Hematopoietic multipotent progenitor cell treated with erythropoietin and hydrocortisone succinate and interleukin-3 and kit ligand, for 15 days (in vitro differentiated cells): ENCODE results near the gene NFIA.
"Not testable (repeated sequence)": the region's sequence is repeated elsewhere in the genome, so short reads cannot be mapped to it uniquely, and the experiment has no call there.

Source experiments
- DNase-seq: peaks from one replicate; pipeline ENCODE4 v3.0.0-alpha.2; 2015; ENCODE audit warnings: low spot score

The NFIA gene

DNA sequence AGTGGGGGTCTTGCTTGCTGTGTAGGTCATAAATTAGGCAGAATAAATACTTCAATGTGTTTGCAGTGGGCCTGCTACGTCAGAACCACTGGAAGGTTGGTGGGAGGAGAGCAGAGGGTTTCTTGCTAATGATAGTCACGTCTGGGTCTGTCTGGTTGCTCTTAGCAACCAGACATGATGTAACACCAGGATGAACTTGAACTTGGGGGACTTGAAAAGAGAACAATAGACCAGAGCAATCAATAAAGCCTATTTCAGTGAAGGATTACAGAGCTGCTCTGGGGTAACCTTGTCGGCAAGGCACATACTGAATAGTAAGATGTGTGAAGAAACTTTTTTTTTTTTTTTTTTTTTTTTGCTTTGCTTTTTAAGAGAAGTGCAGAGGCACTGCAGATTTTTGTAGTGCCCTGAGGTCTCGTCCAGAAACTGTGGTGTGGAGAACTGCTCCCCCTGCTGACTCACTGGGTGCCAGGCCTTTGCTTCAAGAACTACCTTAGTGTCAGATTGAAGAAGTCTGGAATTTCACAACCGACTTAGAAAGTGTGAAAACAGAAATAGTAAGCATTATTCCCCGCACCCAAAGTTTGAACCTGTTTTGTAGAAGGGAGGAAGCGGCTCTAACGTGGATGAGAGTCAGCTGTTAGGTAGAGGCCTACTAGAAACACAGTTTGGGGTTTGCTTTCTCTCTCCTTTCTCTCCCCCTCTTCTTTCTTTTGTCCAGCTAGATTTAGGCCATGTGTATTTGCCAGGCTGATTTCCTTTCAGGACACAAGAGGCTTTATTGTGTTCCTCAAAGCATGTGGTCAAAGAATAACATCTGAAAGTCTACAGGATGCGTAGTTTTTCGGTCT, 371.0 kb downstream of the NFIA start:
- peak; percentile 76 for DNase-seq

DNA sequence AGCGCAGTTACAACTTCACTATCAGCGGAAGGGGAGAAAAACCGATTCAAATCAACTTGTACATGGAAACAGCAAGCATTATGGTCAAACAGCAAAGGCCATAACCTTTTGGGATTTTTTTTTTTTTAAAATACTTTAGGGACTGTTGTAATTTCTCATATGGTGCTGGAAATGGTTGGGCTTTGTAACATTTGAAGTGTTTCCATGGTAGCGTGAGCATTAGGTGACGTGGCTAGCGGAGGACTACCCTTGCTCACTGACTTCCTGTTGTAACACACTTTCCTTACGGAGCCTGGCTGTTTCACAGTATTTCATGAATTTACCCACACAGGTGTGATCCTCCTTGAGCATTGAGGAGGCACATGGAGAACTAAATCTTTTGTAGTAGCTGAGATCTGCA, 373.0 kb downstream of the NFIA start:
- DNase-seq: no peak

DNA sequence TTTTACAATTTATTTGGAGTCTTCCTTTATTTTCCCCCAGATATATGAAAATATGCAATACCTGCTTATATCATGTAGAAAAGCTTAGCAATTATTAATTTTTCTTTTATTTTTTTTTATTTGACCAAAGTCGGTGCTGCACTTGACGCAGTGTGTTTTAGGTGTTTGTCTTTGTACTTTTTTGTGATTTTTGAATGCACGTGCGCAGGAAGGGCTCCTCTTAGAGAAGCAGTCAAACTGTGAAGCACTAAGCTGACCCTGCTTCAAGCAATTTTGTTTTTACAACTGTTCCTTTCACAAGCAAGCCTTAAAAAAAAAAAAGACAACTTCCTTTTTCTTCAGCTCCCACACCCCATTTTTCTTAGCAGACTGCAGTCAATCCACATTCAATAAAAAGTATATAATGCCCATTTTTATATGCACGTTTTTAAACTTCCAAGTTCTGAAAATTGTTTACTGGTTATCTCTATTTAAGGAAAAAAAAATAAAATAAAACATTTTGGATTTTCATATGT, 375.2 kb downstream of the NFIA start:
- DNase-seq: no peak

DNA sequence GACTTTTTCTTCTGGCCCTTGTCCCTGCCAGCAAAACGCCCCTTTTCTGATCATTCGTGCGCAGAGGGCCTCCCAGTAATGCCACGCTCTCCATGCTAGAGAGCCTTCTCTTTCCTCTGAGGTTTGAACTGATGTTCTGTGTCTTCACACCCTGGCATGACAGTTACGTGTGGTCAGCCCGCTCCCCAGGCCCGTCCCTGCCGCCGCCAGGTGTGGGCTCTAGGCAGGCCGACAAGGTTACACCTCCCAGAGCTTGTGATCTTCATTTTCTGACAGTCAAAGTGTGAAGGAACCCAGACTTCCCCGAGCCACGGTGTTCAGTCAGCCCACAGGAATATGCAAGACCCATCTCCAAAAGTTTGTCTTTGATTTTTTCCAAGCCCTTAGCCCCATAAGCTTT, 377.0 kb downstream of the NFIA start:
- DNase-seq: no peak

DNA sequence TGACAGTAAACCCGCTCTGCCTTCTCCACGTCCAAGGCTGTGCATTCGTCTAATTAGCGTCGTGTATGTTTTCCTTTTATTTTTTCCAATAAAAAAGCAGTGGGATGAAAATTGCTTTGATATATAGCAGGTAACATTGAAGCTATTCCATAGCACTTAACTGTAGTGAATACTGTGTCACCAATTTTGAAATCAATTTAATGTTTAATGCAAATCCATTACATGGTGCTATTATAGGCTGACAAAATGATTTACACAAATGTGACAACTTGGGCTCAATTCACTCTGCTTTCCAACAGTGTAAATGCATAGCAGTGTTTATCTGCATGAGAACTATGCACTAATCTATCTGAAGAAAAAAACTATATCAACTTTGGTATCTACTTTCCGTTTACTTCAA, 377.8 kb downstream of the NFIA start:
- no peak for DNase-seq

DNA sequence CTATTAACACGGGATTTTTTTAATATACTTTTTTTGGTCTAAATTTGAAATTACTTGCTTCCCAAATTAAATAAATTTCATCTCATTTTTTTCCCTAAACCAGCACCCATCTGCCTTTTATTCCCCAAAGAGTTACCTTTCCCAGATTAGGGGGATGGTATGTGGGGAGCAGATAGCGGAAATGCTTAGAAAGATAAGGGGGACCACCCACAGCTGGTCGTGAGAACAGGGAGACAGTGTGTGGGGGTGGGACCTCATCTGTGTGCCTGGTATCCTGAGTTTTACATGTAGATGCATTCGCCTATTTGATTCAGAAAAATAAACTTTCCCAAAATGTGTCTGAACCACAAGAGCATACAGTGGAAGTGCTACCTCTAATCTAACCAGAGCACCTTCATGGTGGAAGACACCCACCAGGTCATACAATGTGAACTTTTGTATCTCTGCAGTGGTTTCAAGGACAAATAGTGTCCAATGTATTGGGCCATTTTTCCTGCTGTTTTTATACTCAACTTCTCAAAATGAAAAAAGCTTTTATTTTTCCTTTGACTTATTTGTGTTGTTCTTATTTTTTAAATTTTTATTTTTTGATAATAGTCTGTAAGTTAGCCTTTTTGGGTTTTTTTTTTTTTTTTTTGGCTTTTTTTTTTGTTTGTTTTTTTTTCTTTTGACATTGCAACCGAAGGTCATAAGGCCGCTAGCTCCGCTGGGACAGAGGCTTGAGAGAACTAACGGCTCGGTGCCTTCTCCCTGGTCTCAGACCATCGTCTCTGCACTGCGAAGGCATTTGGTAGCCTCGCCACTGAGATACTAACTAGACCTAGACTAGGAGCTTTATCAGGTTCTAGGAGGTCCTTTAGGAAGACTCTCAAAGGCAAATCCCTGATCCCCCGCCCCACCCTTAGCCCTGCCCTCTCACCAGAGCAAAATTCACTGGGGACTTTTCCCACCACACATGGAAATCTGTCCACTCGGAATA, 379.3 kb downstream of the NFIA start:
- peak; percentile 7 for DNase-seq

DNA sequence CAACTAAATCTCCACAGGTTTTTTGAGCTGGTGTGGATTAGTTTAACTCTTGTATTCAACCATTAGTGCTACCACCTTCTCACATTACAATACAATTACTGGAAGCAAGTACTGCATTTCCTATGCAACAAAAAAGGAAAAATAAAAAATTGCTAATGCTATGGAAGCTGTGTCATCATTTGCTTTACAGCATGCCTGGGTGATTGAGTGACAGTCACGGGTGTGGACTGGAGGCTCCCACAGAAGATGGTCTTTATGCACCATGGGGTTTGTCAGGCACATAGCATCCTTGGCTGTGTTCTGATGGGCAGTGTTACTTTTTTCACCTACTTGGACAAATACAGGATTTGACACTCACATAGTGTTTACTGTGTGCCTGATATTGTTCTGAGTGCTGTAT, 380.3 kb downstream of the NFIA start:
- no peak for DNase-seq

DNA sequence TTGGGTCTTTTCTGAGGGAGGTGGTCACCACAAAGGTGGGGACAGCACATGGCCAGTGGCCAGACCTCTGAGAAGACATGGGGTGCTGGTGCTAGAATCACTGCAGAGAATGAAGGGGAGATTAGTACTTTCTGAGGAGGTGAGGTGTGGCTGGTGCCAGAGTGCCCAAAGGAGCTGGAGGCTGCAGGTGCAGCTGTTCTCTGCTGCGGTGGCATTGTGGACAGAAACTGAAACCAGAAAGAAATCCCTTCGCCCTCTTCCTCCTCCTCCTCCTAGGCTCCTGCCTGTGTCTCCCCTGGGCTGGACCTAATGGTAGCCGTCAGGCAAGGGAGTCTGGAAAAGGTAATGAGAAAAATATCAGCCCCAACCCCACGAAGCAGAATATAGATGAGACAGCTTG, 380.9 kb downstream of the NFIA start:
- DNase-seq: no peak

DNA sequence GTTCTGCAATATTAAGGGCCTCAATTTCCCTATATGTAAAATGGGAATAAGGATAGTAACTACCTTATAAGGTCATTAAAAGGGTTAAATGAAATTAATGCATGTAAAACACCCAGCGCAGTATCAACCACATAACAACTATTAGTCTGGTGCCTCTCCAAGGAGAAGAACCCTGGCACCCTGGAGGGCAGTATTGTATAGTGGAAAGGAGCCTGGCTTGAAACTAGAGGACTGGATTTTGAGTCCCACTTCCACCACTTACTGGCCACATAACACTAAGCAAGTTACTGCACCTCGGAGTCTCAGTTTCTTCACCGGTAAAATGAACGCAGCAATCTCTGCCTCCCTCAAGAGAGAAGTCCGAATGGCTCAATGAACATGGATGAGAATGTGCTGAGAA, 385.5 kb downstream of the NFIA start:
- DNase-seq: not testable (repeated sequence)

DNA sequence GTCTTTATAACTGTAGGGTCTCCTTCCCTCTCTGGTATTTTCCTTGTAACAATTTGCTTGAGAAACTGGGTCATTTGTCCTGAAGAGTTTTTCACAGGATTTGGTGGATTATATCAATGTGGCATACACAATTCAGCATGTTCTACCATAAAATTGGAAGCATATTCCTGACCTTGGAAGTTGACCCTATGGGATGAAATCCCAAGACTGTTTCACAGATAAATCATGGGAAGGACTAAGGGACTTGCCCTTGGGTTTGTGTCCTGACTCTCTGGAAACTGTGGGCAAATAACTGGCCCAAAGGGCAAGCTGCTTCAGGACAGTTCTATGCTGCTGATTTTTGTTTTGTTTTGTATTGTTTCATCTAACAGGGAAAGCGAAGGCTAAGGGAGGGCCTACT, 387.0 kb downstream of the NFIA start:
- no peak for DNase-seq

DNA sequence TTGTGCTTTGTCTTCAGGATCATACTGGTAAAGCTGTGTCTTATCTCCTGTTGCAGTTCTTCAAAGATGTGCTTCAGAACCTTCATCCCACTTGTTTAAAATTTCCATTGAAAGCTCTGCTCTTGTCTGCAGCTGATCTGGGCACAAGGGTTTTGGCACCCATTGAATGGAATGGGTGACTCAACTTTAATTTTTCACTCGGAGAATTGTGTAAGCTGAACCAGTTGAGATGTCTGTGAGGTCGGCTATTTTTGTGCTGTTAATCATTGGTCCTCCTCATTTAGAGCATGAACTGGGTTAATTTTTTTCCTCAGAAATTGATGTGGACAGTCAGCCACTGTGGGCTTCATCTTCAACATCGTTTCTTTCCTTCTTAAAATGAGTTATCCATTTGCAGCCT, 390.5 kb downstream of the NFIA start:
- no peak for DNase-seq

DNA sequence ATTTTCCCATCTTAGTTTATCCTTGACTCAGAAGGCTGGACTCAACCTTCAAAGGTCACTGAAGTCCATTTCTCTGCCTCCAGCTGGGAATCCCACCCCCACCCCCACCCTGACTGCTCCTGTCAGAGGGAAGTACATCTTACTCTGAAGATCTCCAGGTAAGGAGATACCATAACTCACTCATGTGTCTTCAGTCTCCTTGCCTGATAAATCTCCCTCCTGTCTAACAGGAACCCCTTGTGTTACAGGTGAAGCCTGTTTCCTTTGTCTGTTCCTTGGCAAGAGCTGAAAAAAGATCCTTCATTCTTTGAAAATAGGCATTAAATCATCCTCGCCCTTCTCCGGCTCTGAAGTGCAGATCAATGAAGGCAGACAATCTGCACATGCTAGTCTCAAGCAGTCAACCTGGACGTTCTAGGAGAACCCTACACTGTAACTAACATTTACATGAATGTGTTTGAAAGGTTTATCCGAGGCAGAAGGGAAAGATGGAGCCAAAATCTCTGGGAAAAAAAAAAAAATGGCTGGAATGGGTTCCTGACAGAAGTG, 392.0 kb downstream of the NFIA start:
- no peak for DNase-seq

DNA sequence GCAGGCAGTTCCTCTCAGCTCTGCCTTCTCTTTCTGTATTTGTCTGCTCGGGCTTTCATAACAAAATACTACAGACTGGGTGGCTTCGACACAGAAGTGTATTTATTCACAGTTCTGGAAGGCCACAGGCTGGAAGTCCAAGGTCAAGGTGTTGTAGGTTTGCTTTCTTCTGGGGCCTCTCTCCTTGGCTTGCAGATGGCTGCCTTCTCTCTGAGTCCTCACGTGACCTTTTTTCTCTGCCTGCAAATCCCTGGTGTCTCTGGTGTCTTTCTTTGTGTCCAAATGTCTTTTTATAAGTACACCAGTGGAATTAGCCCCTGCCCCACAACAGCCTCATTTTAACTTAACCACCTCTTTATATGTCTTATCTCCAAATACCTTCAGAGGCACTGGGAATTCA, 392.6 kb downstream of the NFIA start:
- DNase-seq: no peak

DNA sequence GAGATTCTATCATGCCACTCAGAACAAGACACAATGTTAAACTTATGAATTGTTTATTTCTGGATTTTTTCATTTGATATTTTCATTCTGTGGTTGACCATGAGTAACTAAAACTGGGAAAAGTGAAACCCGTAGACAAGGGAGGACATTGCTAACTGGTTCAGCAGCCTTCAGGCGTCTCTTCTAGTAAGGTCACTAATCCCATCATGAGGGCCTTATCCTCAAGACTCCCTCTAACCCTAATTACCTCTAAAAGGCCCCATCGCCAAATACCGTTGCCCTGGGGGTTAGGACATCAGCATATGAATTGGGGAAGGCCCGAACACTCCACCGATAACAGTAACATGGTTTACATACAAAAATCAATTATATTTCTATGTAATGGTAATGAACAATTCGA, 394.9 kb downstream of the NFIA start:
- no peak for DNase-seq

DNA sequence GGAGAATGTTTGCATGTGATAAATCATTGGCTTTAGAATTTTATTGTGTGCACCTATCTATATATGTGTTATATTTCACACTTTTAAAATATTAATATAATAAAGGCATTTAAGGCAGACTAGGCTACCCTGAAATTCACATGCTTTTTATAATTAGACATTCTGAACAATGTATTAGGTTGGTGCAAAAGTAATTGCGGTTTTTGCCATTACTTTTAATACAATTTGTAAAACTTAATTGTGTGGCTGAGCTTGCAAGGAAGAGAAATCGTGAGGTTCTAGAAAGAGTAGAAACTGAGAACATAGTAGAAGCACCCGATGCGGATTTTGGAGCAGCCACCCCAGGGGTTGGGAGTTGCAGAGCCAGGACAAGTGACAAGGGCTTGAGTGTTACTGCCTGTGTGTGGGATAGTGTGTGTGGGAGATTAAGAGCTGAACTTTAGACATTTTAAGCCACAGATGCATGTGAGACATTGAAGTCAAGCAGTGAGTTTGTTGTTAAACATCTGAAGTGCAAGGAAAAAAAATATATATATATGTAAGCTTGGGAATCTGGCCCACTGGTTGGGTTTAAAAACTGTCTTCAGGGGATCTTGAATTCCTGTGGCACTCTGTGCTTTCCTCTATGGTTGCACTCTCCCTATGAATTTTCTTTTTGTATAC, 398.0 kb downstream of the NFIA start:
- no peak for DNase-seq

DNA sequence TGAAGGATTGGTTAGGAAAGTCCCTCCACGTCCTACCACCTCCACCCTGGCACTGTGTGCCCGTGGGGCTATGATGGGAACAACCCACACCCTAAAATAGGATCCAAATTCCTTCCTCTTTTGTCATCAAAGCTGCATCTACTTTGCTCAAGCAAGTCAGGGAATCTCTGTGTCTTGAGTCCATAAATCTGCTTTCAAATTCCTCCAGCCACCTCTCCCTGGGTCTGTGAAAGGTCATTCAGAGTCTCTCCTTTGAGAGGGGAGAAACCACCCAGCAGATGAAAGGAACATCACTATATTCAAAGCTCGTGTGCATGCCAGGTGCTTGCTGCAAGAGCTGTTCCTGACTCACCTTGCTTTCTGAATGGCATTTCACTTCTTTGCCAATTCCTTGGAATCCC, 399.0 kb downstream of the NFIA start:
- no peak for DNase-seq

DNA sequence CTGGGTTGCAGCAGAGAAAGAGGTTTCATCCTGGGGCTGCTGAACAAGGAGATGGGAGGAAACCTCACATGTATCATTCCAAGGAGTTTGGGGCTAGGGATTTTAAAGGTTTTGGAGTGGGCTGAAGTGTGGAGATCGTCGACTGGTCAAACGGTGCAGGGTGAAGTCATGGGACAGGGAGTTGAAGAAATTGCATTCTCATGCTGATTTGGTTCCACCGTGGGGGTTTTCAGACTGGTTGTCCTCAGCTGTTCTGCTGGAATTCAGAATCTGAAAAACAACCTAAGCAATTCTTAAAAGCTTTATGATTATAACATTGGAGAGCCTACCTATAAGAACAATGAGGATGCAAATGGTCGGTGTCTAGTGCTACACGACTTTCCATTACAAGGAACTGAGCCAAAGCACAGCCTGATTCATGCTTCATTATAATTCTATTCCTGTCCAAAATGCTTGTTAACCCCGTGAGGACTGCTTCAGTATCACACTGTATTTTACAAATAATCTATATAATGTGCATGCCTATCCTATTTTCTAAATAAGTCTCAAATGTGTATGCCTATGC, 399.9 kb downstream of the NFIA start:
- no peak for DNase-seq

DNA sequence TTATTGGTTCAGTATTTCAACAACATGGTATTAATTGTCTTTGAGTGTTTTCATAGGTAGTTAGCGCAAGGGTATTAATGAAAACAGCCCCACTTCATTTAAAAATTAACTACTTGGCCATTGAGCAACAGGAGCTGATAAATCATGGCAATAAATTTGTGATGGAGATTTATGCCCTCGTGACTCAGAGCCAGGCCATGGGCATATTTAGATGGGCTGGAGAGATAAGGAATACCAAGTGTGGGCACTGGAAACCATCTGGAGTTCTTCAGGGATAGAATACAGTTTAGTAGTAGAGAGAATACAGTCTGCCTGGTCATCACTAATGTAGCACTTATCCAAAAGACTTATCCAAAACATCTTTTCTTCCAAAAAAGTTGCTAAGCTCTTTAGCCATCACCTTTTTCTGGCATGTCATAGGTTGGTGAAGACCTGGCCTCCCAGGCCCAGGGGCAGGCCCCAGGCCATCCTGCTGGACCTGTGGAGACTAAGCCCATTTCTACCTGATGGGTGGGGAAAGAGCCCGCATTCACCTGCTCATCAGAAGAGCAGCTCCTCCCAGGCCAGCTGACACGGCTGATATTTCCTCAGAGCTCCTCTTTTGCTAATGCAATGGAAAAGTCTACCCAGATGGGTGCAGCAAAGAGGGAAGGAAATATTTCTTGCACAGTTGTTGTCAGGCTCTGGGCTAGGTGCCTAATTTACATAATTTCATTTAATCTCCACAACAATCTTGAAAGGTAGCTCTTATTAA, 404.6 kb downstream of the NFIA start:
- no peak for DNase-seq

DNA sequence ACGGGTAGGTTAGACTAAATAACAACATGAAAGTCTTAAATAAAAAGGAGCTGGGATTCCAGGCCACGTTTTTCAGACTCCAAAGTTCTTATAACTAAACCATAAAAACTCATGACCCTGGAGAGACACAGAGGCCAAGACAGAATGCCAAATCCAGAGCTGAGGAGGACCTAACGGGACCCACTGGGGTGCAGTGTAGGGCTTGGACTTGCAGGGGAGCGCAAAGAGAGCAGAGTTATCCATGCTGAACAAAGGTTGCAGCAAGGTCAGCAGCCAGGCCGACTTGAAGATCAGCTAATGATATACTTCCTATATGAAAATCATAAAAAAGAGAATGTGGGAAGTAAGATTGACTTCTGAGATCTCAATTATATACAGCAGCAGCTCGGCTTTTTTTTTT, 405.4 kb downstream of the NFIA start:
- no peak for DNase-seq

DNA sequence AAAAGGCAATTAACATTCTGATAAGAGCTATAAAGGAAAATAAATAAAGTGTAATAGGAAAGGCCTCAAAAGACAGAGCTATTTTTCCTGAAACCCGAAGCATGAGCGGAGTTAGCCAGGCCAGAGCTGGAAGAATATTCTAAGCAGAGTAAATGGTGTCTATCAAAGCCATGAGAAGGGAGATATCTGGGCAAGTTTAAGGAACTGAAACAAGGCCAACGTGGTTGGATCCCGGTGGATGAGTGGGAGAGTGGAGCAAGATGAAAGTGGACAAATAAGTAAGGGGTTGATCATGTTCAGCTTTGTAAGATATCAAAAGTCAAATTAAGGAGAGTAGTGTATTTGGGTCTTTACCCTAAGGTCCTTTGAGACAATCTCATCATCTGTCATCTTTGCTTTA, 408.6 kb downstream of the NFIA start:
- DNase-seq: no peak

DNA sequence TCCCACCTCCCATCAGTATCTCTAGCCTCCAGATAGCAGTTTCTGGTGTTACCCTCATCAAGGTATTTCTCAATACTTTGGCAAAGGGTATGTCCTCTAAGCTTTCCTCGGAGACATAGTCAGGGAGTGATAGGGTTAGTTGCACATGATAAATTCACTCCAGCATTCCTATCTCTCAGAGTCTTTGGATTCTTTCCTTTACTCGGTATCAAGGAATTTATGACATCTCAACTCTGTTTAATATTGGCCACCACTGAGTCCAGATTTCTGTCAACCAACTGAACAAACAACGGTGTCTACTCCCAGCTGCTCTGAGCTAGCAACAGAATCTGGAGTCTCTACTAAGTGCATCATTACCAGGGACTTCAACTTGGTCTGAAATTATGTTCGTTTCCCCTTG, 409.1 kb downstream of the NFIA start:
- no peak for DNase-seq
